ENCODE measurements around the gene BCL11A.

GRCh38 chr2:60551240-60552077 lies 2.0 kb downstream of the BCL11A start:
- TF ChIP-seq CTCF (optimal IDR thresholded peaks at IDR 0.05 in 1 of 3, IDR thresholded peaks at IDR 0.05 in 1 of 3, conservative IDR thresholded peaks at IDR 0.05 in 1 of 3; ENCODE audit: extremely low read depth in 1 of 3, insufficient read depth in 2 of 3, low read length in 3 of 3) (no peak), EZH2 (IDR thresholded peaks at IDR 0.05; ENCODE audit: low read length) (no peak)

All from keratinocyte (primary cell).